HCT116 (cell line): ENCODE results near the gene AFAP1L1. TPM values are rescaled to one million over a fixed set of nuclear protein-coding genes. Genes with fewer than 3 reads are reported as not detected.

Experiments used
- ATAC-seq: fragments of 200-7000 bp; cut with Tn5 transposase; 2 replicates; pipeline ENCODE4 v1.9.1; 2020; ENCODE audit warnings: mild to moderate bottlenecking, moderate library complexity
- BruUV-seq: library from RNA; stranded (reverse); fragments of 400-500 nt; replicated peaks from 2 replicates; lab custom pipeline; 2021; lab: Mats Ljungman, UMichigan
- CTCF ChIA-PET: fragments of 300-600 bp; sonication (Branson Sonifier 250); formaldehyde crosslinking; loops from one replicate; lab custom pipeline; 2021; ENCODE audit warnings: antibody characterized with exemption; lab: Charles Lee
- POLR2A ChIA-PET: fragments of 300-600, 350-600 bp; sonication (Branson Sonifier 250); formaldehyde crosslinking; loops from one replicate; lab custom pipeline; 2021; ENCODE audit warnings: antibody characterized with exemption; lab: Charles Lee
- RAD21 ChIA-PET, 2 experiments: fragments of 300-600 bp; sonication (Branson Sonifier 250); formaldehyde crosslinking; loops; one replicate each; lab custom pipeline; 2023; ENCODE audit warnings: low total read pairs in 2 of 2; ENCODE audit not compliant: uncharacterized antibody in 2 of 2, unreplicated experiment in 2 of 2, low non-redundant PET in 1 of 2; lab: Charles Lee
- DNase-seq: peaks from one replicate; pipeline ENCODE4 v3.0.0-alpha.2; 2010; ENCODE audit warnings: low read depth, low spot score
- H2AFZ ChIP-seq: fragments of 200-600 bp; shearing (Covaris generic), sonication (generic); 2 replicates; pipeline ENCODE4 v1.6.1; 2017; ENCODE audit warnings: low read depth, mixed run types, mixed read lengths, antibody characterized with exemption, low read length; ENCODE audit not compliant: poor library complexity, severe bottlenecking
- H3K27ac ChIP-seq: 2 replicates; pipeline ENCODE4 v1.5.1; 2012; ENCODE audit warnings: low read depth, low read length
- H3K27me3 ChIP-seq: fragments of 200-600 bp; sonication (generic); 2 replicates; pipeline ENCODE4 v1.6.1; 2016; ENCODE audit warnings: mixed run types, low read length, mixed read lengths; ENCODE audit not compliant: insufficient read depth
- H3K36me3 ChIP-seq, 2 experiments: fragments of 200-500 bp in 1 of 2; fragments of 200-600 bp in 1 of 2; sonication (Bioruptor generic) in 1 of 2; sonication (generic) in 1 of 2; 2 replicates each; pipeline versions ENCODE4 v1.5.1 to v1.6.1; 2014 to 2016; ENCODE audit warnings: low read length in 2 of 2, inconsistent platforms in 1 of 2, mixed read lengths in 1 of 2, mixed run types in 1 of 2; ENCODE audit not compliant: insufficient read depth in 2 of 2, control insufficient read depth in 1 of 2
- H3K4me1 ChIP-seq, 2 experiments: fragments of 200-600 bp in 1 of 2; sonication (generic) in 1 of 2; 2 replicates each; pipeline versions ENCODE4 v1.5.1 to v1.6.1; 2012 to 2017; ENCODE audit warnings: low read length in 2 of 2, inconsistent platforms in 1 of 2, mild to moderate bottlenecking in 1 of 2, mixed read lengths in 1 of 2, mixed run types in 1 of 2, moderate library complexity in 1 of 2; ENCODE audit not compliant: insufficient read depth in 2 of 2, control insufficient read depth in 1 of 2
- H3K4me2 ChIP-seq: fragments of 200-600 bp; sonication (generic); 2 replicates; pipeline ENCODE4 v1.6.1; 2017; ENCODE audit warnings: mixed run types, low read length, mixed read lengths
- H3K4me3 ChIP-seq, 2 experiments: fragments of 200-600 bp in 1 of 2; sonication (generic) in 1 of 2; replicated peaks in 1 of 2; 2 replicates each; pipeline ENCODE4 v1.5.1; 2011 to 2016; ENCODE audit warnings: low read length in 2 of 2, control low read depth in 1 of 2, low read depth in 1 of 2, mild to moderate bottlenecking in 1 of 2, mixed read lengths in 1 of 2, mixed run types in 1 of 2
- H3K79me2 ChIP-seq: fragments of 200-600 bp; sonication (generic); 2 replicates; pipeline ENCODE4 v1.6.1; 2017; ENCODE audit warnings: mild to moderate bottlenecking, mixed run types, low read length, moderate library complexity, mixed read lengths; ENCODE audit not compliant: insufficient read depth
- H3K9ac ChIP-seq: fragments of 200-600 bp; sonication (generic); 2 replicates; pipeline ENCODE4 v1.6.1; 2016; ENCODE audit warnings: low read length, mixed read lengths
- H3K9me2 ChIP-seq: fragments of 200-600 bp; sonication (generic), shearing (Covaris generic); 2 replicates; pipeline ENCODE4 v1.6.1; 2017; ENCODE audit warnings: mixed run types, mild to moderate bottlenecking, moderate library complexity; ENCODE audit not compliant: insufficient read depth
- H3K9me3 ChIP-seq, 2 experiments: fragments of 200-500 bp in 1 of 2; fragments of 200-600 bp in 1 of 2; sonication (Bioruptor generic) in 1 of 2; sonication (generic) in 1 of 2; 2 replicates each; pipeline ENCODE4 v1.6.1; 2014 to 2017; ENCODE audit warnings: low read length in 2 of 2, mixed read lengths in 2 of 2, inconsistent platforms in 1 of 2, low read depth in 1 of 2, mild to moderate bottlenecking in 1 of 2, mixed run types in 1 of 2, moderate library complexity in 1 of 2; ENCODE audit not compliant: control insufficient read depth in 1 of 2, insufficient read depth in 1 of 2
- H4K20me1 ChIP-seq: fragments of 200-600 bp; sonication (generic), shearing (Covaris generic); 2 replicates; pipeline ENCODE4 v1.6.1; 2017; ENCODE audit warnings: mixed run types, mild to moderate bottlenecking, moderate library complexity; ENCODE audit not compliant: insufficient read depth
- CBX3 ChIP-seq: IDR thresholded peaks from 2 replicates; pipeline ENCODE4 v1.6.1; 2012; ENCODE audit warnings: low read depth
- ELF1 ChIP-seq: IDR thresholded peaks from 2 replicates; pipeline ENCODE4 v1.6.1; 2012; ENCODE audit warnings: low read depth, borderline replicate concordance
- FOSL1 ChIP-seq: IDR thresholded peaks from 2 replicates; pipeline ENCODE4 v1.6.1; 2012; ENCODE audit warnings: low read depth
- RAD21 ChIP-seq: IDR thresholded peaks from 2 replicates; pipeline ENCODE4 v1.6.1; 2012; ENCODE audit warnings: low read depth, mild to moderate bottlenecking
- SP1 ChIP-seq: IDR thresholded peaks from 2 replicates; pipeline ENCODE4 v1.6.1; 2012; ENCODE audit warnings: low read depth
- SRF ChIP-seq: IDR thresholded peaks from 2 replicates; pipeline ENCODE4 v1.6.1; 2012; ENCODE audit warnings: low read depth
- TCF7L2 ChIP-seq: IDR thresholded peaks from 2 replicates; pipeline ENCODE4 v1.7.0; 2011; ENCODE audit warnings: borderline replicate concordance, inconsistent platforms; ENCODE audit not compliant: insufficient read depth, insufficient read length; ENCODE audit errors: extremely low read depth
- YY1 ChIP-seq: IDR thresholded peaks from 2 replicates; pipeline ENCODE4 v1.6.1; 2011; ENCODE audit warnings: low read length, low read depth, moderate library complexity, mild to moderate bottlenecking; ENCODE audit not compliant: insufficient replicate concordance; ENCODE audit errors: extremely low read depth
- ZNF274 ChIP-seq: fragments of 200-500 bp; sonication (Bioruptor generic); IDR thresholded peaks from 2 replicates; pipeline ENCODE4 v1.6.1; 2014; ENCODE audit warnings: mild to moderate bottlenecking, low read depth, low read length, inconsistent platforms
- intact Hi-C: fragments of 100-400 bp; cut with micrococcal nuclease; formaldehyde crosslinking; loops from 2 replicates; pipeline ENCODE4 v1.10.0; 2022
- total RNA-seq: library from RNA; stranded (reverse); gene quantifications from one replicate; pipeline ENCODE4 v1.2.1, GENCODE V29; 2021; ENCODE audit not compliant: unreplicated experiment
- TF ChIP-seq, protein P1 (sequence below): IDR thresholded peaks from 2 replicates; pipeline ENCODE4 v1.6.1; 2012; ENCODE audit warnings: low read depth

Gene AFAP1L1
- total RNA-seq, 1 experiment from 2014 or later: 4.3 TPM

- no peak for TF ChIP-seq TCF7L2
- no peak for TF ChIP-seq SRF
- TF ChIP-seq CBX3: no peak
- no peak for TF ChIP-seq FOSL1
- no peak for TF ChIP-seq SP1
- TF ChIP-seq, protein P1, sequence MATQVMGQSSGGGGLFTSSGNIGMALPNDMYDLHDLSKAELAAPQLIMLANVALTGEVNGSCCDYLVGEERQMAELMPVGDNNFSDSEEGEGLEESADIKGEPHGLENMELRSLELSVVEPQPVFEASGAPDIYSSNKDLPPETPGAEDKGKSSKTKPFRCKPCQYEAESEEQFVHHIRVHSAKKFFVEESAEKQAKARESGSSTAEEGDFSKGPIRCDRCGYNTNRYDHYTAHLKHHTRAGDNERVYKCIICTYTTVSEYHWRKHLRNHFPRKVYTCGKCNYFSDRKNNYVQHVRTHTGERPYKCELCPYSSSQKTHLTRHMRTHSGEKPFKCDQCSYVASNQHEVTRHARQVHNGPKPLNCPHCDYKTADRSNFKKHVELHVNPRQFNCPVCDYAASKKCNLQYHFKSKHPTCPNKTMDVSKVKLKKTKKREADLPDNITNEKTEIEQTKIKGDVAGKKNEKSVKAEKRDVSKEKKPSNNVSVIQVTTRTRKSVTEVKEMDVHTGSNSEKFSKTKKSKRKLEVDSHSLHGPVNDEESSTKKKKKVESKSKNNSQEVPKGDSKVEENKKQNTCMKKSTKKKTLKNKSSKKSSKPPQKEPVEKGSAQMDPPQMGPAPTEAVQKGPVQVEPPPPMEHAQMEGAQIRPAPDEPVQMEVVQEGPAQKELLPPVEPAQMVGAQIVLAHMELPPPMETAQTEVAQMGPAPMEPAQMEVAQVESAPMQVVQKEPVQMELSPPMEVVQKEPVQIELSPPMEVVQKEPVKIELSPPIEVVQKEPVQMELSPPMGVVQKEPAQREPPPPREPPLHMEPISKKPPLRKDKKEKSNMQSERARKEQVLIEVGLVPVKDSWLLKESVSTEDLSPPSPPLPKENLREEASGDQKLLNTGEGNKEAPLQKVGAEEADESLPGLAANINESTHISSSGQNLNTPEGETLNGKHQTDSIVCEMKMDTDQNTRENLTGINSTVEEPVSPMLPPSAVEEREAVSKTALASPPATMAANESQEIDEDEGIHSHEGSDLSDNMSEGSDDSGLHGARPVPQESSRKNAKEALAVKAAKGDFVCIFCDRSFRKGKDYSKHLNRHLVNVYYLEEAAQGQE: no peak
- TF ChIP-seq ELF1: no peak
- no peak for TF ChIP-seq RAD21
- no peak for TF ChIP-seq YY1
- no peak for TF ChIP-seq ZNF274
- H3K9me2 ChIP-seq: no peaks in the 10 kb centered on the region
- H3K27ac ChIP-seq: no peak overlapping the region
- intact Hi-C loops: loop anchor here (5.0 kb wide), 2 partner anchors 67 to 252 kb away; no protein-coding TSS in a partner anchor
- no peak overlapping the region for H2AFZ ChIP-seq
- no peak overlapping the region for H3K9ac ChIP-seq
- CTCF ChIA-PET: interaction anchor here (1.2 kb wide), 1 partner anchor 17 kb away, joined by 3 read pairs; no protein-coding TSS in a partner anchor
- H3K4me1 ChIP-seq: peaks cover 4 to 9% of the 10 kb centered on the region in 2 experiments; a peak in 3 of 4 replicates
- no TSS peak for BruUV-seq
- POLR2A ChIA-PET: no interaction called here
- H3K27me3 ChIP-seq: no peaks in the 10 kb centered on the region
- H3K36me3 ChIP-seq: no peaks in the 10 kb centered on the region
- no peak overlapping the region for H3K4me3 ChIP-seq
- RAD21 ChIA-PET: no interaction called here
- no peaks in the 10 kb centered on the region for H4K20me1 ChIP-seq
- DNase-seq (no peak), ATAC-seq (no peak)
- no peak overlapping the region for H3K4me2 ChIP-seq
- no peaks in the 10 kb centered on the region for H3K9me3 ChIP-seq
- H3K79me2 ChIP-seq: no peaks in the 10 kb centered on the region
Observed at GRCh38 chr5:149365418-149365817, 93.8 kb downstream of the AFAP1L1 start.
